ENCODE measurements around the gene PRR23E. TPM values are rescaled to one million over a fixed set of nuclear protein-coding genes. Genes with fewer than 3 reads are reported as not detected.

Gene PRR23E
- total and polyA plus RNA-seq, 2 donors from 2014 or later = not detected

DNA sequence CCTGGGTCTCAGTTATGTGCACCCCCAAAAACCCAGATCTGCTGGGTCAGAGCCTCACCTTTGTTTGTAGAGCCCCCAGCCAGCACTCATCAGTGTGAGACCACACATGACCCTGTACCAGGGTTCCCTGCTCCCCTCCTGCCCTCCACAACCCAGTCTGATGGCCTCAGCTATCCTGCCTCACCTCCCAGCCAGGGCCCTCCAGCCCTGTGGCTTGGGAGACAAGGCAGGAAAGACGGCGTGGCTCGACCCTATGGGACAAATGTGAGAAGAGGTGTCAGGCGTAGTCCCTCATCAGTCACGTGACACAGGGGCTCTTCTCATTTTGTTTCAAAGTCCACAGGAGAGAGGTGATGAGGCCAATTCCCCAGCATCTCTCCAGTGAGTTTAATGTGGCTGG, 28.3 kb upstream of the PRR23E start:
- Histone ChIP-seq H3K4me3 (ENCODE audit: low read length in 3 of 3) (no peak overlapping the region), H3K9ac (ENCODE audit: low read length in 3 of 3) (no peak overlapping the region), H3K27ac (ENCODE audit: low read depth in 2 of 2, low read length in 2 of 2) (no peak overlapping the region), H3K36me3 (ENCODE audit: control insufficient read depth in 2 of 3, insufficient read depth in 3 of 3, low read length in 3 of 3) (no peaks in the 10 kb centered on the region), H3K9me3 (ENCODE audit: control insufficient read depth in 2 of 3, insufficient read depth in 1 of 3, low read length in 3 of 3) (no peaks in the 10 kb centered on the region), H3K27me3 (ENCODE audit: control insufficient read depth, insufficient read depth, low read length) (no peaks in the 10 kb centered on the region), H3K4me1 (ENCODE audit: control insufficient read depth in 2 of 3, insufficient read depth in 2 of 3, low read depth in 1 of 3, low read length in 3 of 3) (no peaks in the 10 kb centered on the region)
- intact Hi-C loops (cut with DNase I) = no loop called here
- DNase-seq (no peak), FAIRE-seq (no peak)
- TF ChIP-seq, protein P1, sequence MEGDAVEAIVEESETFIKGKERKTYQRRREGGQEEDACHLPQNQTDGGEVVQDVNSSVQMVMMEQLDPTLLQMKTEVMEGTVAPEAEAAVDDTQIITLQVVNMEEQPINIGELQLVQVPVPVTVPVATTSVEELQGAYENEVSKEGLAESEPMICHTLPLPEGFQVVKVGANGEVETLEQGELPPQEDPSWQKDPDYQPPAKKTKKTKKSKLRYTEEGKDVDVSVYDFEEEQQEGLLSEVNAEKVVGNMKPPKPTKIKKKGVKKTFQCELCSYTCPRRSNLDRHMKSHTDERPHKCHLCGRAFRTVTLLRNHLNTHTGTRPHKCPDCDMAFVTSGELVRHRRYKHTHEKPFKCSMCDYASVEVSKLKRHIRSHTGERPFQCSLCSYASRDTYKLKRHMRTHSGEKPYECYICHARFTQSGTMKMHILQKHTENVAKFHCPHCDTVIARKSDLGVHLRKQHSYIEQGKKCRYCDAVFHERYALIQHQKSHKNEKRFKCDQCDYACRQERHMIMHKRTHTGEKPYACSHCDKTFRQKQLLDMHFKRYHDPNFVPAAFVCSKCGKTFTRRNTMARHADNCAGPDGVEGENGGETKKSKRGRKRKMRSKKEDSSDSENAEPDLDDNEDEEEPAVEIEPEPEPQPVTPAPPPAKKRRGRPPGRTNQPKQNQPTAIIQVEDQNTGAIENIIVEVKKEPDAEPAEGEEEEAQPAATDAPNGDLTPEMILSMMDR (IDR thresholded peaks at IDR 0.05; ENCODE audit: borderline replicate concordance, extremely low read depth, insufficient read depth) = no peak

GRCh38 chr3:127165036-127165435, 27.9 kb upstream of the PRR23E start:
- TF ChIP-seq, protein P1 (IDR thresholded peaks at IDR 0.05; ENCODE audit: borderline replicate concordance, extremely low read depth, insufficient read depth) = no peak
- DNase-seq (no peak), FAIRE-seq (no peak)
- Histone ChIP-seq H3K36me3 (ENCODE audit: control insufficient read depth in 2 of 3, insufficient read depth in 3 of 3, low read length in 3 of 3) (no peaks in the 10 kb centered on the region), H3K4me1 (ENCODE audit: control insufficient read depth in 2 of 3, insufficient read depth in 2 of 3, low read depth in 1 of 3, low read length in 3 of 3) (no peaks in the 10 kb centered on the region), H3K9ac (ENCODE audit: low read length in 3 of 3) (no peak overlapping the region), H3K9me3 (ENCODE audit: control insufficient read depth in 2 of 3, insufficient read depth in 1 of 3, low read length in 3 of 3) (no peaks in the 10 kb centered on the region), H3K4me3 (ENCODE audit: low read length in 3 of 3) (no peak overlapping the region), H3K27ac (ENCODE audit: low read depth in 2 of 2, low read length in 2 of 2) (no peak overlapping the region), H3K27me3 (ENCODE audit: control insufficient read depth, insufficient read depth, low read length) (no peaks in the 10 kb centered on the region)
- intact Hi-C loops (cut with DNase I) = no loop called here

GRCh38 chr3:127165694-127166485, 27.0 kb upstream of the PRR23E start:
- Histone ChIP-seq H3K27me3 (ENCODE audit: control insufficient read depth, insufficient read depth, low read length) (no peaks in the 10 kb centered on the region), H3K9me3 (ENCODE audit: control insufficient read depth in 2 of 3, insufficient read depth in 1 of 3, low read length in 3 of 3) (no peaks in the 10 kb centered on the region), H3K4me1 (ENCODE audit: control insufficient read depth in 2 of 3, insufficient read depth in 2 of 3, low read depth in 1 of 3, low read length in 3 of 3) (no peaks in the 10 kb centered on the region), H3K4me3 (ENCODE audit: low read length in 3 of 3) (no peak overlapping the region), H3K27ac (ENCODE audit: low read depth in 2 of 2, low read length in 2 of 2) (no peak overlapping the region), H3K36me3 (ENCODE audit: control insufficient read depth in 2 of 3, insufficient read depth in 3 of 3, low read length in 3 of 3) (no peaks in the 10 kb centered on the region), H3K9ac (ENCODE audit: low read length in 3 of 3) (no peak overlapping the region)
- TF ChIP-seq, protein P1 (IDR thresholded peaks at IDR 0.05; ENCODE audit: borderline replicate concordance, extremely low read depth, insufficient read depth) = no peak
- intact Hi-C loops (cut with DNase I) = no loop called here
- no peak for FAIRE-seq
- no peak for DNase-seq
